GM21825 (cell line): ENCODE results near the gene IER2.
"Not testable (repeated sequence)": the region's sequence is repeated elsewhere in the genome, so short reads cannot be mapped to it uniquely, and the experiment has no call there.

ENCODE experiments used
- ATAC-seq: cut with Tn5 transposase; IDR thresholded peaks from one replicate; pipeline ENCODE4 v1.9.1; 2021; ENCODE audit warnings: mild to moderate bottlenecking, moderate library complexity; ENCODE audit not compliant: unreplicated experiment

The IER2 gene

GRCh38 chr19:13162724-13163608 lies 12.8 kb downstream of the IER2 start:
- ATAC-seq = peak; percentile 43

DNA sequence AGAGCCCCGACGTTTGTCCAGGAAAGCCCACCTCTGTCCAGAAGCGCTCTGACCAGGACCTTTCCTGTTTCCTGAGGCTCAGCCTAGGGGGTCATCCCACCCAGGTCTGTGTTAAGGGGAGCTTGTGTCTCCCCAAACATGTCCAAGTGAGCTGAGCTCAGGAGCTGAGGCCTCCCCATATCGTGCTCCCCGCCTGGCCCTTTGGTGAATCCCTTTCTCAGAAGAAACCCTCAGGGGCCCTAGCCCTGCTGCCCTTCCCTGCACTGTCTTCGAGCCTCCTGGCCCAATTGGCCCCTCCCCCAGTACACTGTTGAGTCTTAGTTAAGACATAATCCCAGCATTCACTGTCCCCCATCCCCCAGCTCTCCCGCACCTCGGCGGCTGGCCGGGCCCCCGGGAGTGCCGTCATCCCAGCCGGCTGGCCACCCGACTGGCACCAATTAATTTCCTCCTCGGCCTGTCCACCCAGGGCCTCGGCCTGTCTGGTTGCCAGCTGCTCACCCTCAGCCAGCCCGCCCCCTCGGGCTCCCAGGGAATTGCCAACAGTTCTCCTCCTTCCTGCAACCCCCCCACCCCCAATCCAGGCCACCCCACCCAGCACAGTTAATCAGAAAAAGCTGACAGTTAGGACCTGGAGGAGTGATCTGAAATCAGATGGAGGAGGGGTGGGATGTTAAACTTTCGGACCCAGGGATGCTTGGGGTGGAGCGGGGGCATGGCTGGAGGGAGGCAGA lies 13.6 kb downstream of the IER2 start:
- ATAC-seq = no peak

GRCh38 chr19:13164343-13165161 lies 14.3 kb downstream of the IER2 start:
- no peak for ATAC-seq

- no peak for ATAC-seq
These were observed 15.2 kb downstream of the IER2 start for GRCh38 chr19:13165162-13165997.

GRCh38 chr19:13166151-13166550 lies 15.9 kb downstream of the IER2 start:
- not testable (repeated sequence) for ATAC-seq

DNA sequence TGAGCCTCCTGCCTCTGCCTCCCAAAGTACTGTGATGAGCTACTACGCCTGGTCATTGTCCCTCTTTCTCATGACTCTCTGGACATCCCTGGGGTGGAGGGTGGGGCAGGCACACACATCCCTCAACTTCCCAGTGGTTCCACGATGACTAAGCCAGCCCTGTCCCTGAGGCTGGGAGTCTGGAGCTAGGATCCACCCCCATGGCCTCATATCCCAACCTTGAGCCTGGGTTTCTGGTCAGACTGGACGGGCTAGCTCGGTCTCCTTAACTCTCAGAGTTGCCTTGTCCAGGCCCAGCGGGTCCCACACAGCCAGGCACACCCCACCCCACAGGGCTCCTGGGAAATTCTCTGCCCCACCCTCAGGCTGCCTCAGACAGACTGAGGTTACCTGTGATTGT lies 19.6 kb downstream of the IER2 start:
- no peak for ATAC-seq

- no peak for ATAC-seq
These were observed 20.9 kb downstream of the IER2 start for GRCh38 chr19:13171146-13171545.

DNA sequence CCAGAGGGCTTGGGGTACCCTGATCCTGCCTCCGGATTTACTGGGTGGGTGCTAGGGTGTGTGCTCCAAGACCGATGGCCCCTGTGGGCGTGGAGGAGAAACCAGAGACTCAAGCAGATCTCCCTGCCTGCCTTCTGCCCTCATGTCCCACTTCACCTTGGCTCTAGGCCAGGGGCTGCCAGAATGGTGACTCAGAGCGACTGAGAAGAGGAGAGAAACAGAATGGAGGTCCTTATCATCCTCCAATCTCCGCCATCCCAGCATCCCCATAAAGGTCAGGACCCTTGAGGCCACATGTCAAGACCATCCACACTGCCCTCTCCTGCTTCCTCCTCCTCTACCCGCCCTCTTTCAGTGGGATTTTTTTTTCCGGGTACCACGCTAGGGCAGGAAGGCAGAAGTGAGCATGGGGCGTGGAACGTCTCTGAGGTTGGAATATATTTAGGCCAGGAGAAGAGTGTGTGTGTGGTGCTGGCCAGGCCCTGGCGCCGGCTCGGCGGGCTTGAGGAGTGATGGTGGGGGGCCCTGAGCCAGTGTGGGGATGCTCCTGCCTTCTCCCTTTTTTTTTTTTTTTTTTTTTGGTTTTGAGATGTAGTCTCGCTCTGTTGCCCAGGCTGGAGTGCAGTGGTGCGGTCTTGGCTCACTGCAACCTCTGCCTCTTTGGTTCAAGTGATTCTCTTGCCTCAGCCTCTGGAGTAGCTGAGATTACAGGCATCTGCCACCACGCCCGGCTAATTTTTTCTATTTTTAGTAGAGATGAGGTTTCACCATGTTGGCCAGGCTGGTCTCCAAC lies 22.3 kb downstream of the IER2 start:
- ATAC-seq = no peak

GRCh38 chr19:13173139-13173737 lies 23.0 kb downstream of the IER2 start:
- no peak for ATAC-seq

DNA sequence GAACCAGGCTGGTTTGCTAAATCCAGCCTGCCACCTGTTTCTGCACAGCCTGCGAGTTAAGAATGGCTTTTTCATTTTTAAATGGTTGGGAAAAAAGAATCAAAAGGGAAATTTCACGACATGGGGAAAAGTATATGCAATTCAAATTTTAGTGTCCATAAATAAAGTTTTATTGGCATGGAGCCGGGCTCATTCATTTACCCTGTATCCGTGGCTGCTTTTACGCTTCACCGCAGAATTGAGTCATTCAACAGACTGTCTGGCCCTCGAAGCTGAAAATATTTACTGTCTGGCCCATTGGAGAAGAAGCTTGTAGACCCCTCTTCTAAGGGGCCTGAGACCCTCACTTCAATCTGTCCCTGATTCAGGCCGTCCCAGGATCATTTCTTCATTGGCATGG lies 26.1 kb downstream of the IER2 start:
- no peak for ATAC-seq

GRCh38 chr19:13177584-13177983 lies 27.4 kb downstream of the IER2 start:
- not testable (repeated sequence) for ATAC-seq

GRCh38 chr19:13178291-13178690 lies 28.1 kb downstream of the IER2 start:
- ATAC-seq = not testable (repeated sequence)

DNA sequence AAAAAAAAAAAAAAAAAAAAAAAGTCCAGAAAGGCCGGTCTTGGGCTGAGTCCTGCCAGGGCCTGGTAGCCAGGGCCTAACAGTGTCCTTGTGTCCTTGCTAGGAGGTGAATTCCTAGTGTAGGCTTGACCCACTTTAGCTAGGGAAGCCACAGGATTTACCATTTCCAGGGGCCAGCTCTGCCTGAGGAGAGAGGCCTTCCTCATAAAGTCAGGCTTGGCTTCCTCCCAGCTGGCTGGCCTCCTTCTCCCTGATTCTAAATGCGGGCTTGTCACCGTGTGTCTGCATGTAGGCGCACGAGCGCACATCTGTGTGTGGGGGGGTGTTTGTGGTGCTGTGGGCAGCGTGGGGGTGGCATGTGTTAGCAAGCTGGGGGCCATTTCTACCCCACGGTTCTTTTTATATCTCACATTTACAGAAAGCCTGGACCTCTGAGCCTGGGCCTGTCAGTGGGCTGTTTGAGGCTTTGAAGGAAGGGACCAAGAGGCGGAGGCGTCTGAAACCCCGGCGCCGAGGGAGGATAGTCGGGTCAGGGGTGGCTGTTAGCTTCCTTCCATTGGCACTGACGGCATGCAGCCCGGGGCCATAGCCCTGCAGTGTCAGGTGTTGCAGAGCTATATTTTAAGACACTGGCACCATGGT lies 31.7 kb downstream of the IER2 start:
- ATAC-seq = no peak

- ATAC-seq = not testable (repeated sequence)
These were observed 34.7 kb downstream of the IER2 start for GRCh38 chr19:13184926-13185325.

DNA sequence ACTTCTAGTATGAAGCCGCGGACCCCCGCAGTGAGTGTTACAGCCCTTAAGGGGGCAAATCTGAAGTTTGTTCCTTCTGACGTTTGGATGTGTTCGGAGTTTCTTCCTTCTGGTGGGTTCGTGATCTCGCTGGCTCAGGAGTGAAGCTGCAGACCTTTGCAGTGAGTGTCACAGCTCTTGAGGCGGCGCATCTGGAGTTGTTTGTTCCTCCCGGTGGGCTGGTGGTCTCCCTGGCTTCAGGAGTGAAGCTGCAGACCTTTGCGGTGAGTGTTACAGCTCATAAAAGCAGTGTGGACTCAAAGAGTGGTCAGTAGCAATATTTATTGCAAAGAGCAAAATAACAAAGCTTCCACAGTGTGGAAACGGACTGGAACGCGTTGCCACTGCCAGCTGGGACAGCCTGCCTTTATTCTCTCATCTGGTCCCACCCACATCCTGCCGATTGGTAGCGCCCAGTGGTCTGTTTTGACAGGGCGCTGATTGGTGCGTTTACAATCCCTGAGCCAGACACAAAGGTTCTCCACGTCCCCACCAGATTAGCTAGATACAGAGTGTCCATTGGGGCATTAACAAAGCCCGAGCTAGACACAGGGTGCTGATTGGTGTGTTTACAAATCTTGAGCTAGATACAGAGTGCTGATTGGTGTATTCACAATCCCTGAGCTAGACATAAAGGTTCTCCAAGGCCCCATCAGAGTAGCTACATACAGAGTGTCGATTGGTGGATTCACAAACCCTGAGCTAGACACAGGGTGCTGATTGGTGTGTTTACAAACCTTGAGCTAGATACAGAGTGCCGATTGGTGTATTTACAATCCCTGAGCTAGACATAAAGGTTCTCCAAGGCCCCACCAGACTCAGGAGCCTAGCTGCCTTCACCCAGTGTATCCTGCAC lies 35.8 kb downstream of the IER2 start:
- ATAC-seq = not testable (repeated sequence)

DNA sequence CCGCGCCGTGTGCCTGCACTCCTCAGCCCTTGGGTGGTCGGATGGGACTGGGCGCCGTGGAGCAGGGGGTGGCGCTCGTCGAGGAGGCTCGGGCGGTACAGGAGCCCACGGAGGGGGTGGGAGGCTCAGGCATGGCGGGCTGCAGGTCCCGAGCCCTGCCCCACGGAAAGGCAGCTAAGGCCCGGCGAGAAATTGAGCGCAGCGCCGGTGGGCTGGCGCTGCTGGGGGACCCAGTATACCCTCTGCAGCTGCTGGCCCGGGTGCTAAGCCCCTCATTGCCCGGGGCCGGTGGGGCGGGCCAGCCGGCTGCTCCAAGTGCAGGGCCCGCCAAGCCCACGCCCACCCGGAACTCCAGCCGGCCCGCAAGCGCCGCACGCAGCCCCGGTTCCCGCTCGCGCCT lies 36.5 kb downstream of the IER2 start:
- not testable (repeated sequence) for ATAC-seq

GRCh38 chr19:13187419-13187818 lies 37.2 kb downstream of the IER2 start:
- ATAC-seq = no peak

- ATAC-seq = no peak
These were observed 39.4 kb downstream of the IER2 start for GRCh38 chr19:13189600-13189999.
